IPS-11a (cell line): ENCODE data around the gene CSNK2A2.

Source experiments
- H3K4me3 ChIP-seq: one replicate; pipeline ENCODE4 v1.5.1; 2013; ENCODE audit warnings: low read depth, low read length, control low read depth

CSNK2A2 gene

DNA sequence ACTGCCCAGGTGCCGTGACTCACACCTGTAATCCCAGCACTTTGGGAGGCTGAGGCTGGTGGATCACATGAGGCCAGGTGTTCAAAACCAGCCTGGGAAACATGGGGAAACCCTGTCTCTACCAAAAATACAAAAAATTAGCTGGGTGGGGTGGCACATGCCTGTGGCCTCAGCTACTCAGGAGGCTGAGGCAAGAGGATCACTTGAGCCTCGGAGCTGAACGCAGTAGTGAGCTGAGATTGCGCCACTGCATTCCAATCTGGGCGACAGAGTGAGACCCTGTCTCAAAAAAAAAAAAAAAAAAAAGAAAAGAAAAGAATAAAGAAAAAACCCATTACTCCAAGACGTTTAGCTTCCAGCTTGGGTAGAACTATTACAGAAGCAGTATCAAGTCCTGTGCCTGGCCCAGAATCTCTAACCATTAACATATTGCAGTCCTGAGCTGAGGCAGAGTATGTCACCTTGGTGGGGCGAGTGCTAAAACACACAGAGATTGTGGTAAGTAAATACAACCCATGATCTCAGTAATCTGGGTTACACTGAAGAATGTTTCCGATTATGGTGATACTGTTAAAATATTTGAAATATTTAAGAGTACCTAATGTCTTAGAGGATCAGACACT, 45.5 kb downstream of the CSNK2A2 start:
- H3K4me3 ChIP-seq: no peak overlapping the region

DNA sequence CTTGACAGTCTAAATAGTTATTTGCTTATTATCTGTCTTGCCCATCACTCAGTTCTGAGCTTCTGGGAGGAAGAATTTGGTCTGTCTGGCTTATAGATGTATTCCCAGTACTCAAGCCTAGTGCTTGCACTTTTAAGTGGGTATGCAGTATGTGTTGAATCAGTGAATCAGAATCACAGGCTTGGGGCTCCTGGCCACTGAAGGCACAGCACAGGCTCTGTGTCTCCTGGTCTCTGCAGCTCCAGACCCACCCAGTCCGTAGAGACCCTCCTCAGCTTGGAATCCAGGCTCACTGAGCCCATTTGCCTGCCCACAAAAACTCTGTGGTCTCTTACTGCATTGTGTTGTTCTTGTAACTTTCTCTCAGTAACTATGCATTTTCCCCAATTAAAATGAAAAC, 49.4 kb downstream of the CSNK2A2 start:
- no peak overlapping the region for H3K4me3 ChIP-seq

DNA sequence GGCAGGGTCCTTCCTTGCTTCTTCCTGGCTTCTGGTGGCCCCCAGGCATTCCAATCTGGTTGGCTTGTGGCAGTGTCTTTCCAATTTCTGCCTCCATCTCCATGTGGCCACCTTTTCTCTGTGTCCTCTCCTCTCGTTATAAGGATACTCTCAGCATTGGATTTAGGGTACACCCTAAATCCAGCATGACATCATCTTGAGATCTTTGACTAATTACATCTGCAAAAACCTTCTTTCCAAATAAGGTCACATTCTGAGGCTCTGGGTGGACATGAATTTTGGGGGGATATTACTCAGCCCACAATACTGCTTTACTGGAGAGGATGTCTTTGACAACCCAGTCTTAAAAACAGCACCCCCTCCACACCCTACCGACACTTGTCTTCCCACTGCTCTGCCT, 49.8 kb downstream of the CSNK2A2 start:
- no peak overlapping the region for H3K4me3 ChIP-seq

DNA sequence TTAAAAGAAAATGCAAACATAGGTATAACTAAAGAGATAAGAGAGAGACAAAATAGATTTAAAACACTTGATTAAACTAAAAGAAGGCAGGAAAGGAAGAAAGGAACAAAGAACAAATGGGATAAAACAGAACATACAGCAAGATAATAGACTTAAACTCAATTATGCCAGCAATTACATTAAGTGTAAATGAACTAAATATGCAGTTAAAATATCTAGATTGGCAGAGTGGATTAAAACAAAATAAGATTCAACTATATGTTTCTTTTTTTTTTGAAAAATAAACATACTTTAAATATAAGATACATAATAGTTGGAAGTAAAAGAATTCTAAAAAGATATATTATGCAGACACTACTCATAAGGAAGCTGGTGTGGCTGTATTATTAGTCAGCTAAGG, 59.1 kb downstream of the CSNK2A2 start:
- H3K4me3 ChIP-seq: no peak overlapping the region

DNA sequence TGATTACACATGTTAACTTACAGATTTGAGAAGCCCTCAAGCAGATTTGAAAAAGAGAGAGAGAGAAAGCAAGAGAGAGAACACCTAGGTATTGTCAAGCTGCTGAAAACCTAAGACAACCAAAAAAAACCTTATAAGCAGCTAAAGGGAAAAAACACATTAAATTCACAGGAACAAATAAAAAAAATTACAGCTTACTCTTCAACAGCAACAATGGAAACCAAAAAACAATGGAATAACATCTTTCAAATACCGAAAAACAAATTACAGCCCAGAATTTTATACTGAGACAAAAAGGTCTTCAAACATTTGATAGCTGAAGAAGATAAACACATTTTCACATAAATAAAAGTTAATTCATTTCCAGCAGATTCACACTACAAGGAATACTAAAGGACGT, 60.3 kb downstream of the CSNK2A2 start:
- no peak overlapping the region for H3K4me3 ChIP-seq

DNA sequence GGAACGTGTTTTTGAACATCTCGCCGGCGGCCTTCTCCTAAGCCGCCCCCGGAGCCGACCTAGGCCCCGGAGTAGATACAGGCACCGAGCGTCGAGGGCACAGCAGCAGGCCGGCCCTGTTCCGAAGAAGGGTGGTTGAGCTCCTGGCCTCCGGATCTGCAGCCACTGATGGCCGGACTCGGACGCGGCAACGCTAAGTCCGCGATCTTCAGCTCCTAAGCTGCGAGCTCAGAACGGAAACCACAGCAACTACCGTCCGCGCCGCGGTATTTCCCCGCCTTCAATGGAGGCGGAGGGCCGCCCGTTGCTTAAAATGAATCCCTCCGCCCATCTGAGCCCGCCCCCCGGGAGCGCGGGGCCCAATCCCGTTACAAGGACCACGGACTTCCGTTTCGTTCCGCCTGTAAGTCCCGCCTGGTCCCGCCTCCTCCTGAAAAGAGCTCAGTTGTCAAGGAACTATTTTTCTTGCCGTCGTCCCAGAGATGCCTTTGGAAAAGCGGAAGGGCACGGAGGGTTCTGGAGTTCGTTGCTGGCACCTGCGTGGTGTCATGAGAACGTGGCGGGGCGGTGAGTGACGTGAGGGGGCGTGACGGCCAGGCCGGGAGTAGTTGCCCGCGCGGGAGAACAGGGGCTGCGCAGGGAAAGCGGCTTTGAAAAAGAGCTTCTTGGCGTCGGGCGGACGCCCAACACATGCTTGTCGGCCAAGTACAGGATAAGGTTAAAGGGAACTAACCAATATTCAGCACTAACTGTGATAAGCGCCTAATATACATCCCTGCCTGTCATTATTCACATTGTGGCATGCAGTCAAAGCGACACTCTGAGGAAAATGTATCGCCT, 68.6 kb downstream of the CSNK2A2 start, which contains the start of gene CFAP20:
CFAP20 (minus strand) TSS at position 285 of the 840 bp plus-strand sequence; CDS start at position 19, 266 bp downstream.
- peak within 1 kb of the TSS; percentile 90 for H3K4me3 ChIP-seq

DNA sequence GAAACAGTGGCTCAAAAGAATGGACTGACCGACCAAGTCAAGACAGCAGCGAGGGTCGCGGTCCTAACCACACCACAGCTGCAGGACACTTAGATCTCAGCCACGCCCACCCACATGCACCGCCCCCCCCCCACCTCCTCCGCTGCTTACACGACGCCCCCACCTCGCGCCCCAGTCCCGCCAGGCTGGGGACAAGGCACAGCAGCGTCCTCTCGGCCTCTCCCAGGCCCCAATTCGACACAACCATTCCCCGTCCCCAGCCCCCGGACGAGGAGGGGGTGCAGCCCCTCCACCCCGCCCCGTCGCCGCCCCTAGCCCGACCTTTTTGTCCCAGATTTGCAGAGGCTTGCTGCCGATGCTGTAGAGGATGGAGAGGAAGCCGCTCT, 69.2 kb downstream of the CSNK2A2 start:
- H3K4me3 ChIP-seq: peak overlapping the region; percentile 90

DNA sequence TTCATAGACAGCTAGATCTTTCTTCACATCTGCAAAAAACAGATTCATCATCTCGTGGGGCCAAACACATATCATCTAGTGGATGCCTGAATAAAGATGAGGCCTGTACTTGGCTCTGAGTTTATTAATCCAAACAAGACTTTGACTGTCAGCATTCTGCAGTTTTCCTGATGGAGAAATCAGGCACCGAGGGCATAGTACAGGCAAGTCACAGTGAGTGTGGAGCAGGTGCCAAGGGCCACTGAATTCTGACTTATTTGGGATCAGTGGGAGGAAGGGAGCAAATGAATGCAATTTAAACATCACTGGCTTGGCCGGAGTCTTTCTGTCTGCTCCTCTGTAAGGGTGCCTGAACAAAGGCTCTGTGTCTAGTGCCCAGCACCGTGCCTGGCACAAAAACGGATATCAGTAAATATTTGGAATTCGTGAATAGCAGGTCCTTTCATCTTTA, 69.7 kb downstream of the CSNK2A2 start:
- peak overlapping the region; percentile 90 for H3K4me3 ChIP-seq

DNA sequence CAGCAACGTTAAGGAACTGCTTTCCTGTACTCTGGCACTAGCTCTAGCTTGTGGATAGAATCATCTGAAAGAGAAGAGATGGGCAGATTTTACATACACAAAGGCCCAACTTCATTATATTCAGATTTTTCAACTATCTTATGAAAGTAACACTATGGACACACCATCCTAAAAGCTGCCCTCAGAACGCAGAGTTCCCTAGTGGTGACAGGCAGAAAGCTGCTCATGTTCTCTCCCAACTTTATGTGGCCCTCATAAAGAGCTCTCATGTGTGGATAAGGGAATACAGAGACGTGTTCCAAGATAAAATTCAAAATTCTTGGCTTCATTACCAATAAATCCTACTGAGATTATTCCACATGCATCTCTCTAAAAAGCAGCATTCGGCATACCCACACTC, 70.3 kb downstream of the CSNK2A2 start:
- peak overlapping the region; percentile 90 for H3K4me3 ChIP-seq

DNA sequence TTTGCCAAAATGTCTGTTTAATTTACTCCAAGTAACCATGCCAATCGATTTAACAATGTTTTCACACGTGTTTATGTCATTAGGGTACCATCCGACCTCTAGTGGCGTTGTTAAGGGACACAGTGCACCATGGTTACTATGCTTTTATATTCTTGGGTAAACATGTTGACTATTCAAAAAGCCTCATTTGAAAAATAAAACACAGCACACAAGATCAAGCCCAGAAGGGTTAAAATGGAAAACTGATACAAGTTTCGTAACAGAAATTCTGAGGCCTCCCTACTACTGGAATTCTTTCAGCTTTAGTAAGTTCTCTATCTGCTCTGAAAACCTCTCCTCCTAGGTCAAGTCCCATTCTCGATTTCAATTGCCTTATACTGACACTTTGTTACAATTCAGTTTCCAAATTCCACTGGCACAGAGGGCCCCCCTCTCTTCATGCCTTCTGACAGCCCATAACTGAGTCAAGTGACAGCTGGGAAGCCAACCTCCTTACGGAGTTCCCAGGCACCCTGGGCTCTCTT, 70.8 kb downstream of the CSNK2A2 start:
- H3K4me3 ChIP-seq: no peak overlapping the region

DNA sequence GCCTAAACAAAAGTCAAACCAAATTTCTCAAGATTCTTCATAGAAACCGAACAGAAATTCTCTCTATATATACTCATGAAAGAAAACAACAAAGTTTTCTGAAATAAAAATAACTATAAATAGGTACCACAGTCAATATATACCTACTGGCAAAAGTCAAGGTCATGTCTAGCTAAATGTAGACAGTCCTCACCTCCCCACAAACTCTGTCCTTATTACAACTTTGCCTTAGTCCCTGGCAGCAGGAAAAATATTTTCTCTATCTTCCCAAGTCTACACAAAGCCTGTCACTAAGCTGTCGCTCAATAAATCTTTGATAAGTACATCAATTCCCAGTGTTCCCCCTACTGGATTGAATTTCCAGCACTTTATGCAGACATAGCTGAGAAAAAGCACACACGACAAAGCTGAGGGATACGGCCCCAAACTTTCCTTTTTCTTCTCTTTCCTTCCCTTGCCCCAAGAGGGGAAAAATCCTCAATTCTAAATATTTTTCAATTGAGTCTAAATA, 71.4 kb downstream of the CSNK2A2 start:
- no peak overlapping the region for H3K4me3 ChIP-seq

DNA sequence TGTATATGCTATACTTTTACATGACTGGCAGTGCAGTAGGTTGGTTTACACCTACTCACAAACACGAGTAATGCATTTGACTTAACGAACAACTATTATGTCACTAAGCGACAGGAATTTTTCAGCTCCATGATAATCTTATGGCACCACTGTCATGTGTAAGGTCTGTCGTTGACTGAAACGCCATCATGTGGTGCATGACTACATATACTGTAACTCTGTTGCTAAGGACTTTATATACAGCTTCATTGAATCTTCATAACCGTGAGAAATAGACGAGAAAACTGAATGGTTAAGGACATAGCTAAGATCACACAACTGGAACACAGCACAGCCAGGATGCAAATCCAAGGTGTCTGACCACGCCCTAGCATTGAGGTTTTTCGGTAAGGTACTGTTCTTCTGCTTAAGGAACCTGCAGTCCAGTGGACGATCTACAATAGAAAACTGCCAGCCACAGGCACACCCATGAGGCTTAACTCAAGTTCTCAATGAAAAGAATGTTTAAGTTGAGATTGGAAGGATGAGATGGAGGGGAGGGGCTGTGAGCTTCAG, 72.0 kb downstream of the CSNK2A2 start:
- H3K4me3 ChIP-seq: no peak overlapping the region

DNA sequence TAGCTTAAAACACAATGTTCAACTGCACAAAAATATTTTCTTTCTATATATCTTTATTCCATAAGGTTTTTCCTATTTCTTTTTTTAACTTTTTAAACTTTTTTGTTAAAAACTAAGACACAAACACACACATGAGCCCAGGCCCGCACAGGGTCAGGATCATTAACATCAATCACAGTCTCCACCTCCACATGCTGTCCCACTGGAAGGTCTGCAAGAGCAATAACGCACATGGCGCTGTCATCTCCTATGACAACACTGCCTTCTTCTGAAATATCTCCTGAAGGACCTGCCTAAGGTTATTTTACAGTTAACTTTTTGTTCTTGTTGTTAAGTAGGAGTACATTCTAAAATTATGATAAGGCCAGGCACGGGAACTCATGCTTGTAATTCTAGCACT, 72.9 kb downstream of the CSNK2A2 start:
- H3K4me3 ChIP-seq: no peak overlapping the region

DNA sequence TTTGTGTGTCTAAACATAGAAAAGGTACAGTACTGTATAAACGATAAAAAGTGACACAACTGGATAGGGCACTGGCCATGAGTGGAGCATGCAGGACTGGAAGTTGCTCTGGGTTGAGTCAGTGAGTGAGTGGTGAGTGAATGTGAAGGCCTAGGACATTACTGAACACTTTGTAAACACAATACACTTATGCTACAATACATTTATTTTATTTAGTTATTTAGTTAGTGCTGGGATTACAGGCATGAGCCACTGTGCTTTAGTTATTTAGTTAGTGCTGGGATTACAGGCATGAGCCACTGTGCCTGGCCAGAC, 73.3 kb downstream of the CSNK2A2 start:
- H3K4me3 ChIP-seq: no peak overlapping the region

DNA sequence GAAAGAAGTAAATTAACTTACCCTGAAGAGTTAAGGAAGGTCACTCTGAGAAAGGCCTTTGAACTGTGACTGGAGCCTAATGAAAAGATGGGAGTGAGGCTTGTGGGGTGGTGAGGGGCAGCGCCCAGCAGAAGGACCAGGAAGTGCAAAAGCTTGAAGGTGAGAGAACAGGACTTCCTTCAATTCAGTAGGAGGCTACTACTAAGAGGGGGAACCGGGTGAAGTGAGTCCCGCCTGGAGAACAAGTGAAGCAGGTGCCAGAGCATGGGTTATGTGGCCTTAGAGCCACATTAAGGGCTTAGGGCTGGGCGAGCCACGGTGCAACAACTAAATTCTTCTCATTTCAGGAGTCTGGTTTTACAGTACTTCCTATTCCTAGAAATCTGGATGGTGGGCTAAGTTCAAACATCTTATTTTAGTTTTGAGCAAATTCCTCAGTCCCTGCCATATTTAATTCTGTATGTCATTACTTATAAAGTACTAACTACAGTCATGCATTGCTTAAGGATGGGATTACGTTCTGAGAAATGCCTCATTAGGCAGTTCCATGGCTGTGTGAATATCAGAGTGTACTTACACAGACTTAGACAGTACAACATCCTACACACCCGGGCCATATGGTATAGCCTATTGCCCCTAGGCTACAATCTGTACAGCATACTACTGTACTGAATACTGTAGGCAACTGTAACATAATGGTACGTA, 73.9 kb downstream of the CSNK2A2 start:
- no peak overlapping the region for H3K4me3 ChIP-seq

DNA sequence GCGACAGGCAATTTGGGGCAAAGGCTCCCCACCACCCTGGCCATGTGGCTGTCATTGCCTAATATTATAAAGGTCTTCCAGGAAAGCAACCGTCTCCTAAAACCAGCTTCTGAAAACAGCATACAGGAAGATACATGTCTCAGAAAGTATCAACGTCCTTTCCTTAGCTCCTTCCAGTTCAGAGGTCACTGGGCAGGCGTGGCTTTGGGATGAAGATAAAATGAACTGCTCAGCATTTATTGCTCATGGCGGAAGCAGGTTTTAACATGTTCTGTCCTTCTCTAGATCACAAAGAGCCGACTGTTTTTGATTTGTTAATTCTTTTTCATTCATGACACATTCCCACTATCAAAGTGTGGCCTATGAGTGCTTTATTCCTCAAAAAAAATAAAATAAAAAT, 76.8 kb downstream of the CSNK2A2 start:
- no peak overlapping the region for H3K4me3 ChIP-seq

DNA sequence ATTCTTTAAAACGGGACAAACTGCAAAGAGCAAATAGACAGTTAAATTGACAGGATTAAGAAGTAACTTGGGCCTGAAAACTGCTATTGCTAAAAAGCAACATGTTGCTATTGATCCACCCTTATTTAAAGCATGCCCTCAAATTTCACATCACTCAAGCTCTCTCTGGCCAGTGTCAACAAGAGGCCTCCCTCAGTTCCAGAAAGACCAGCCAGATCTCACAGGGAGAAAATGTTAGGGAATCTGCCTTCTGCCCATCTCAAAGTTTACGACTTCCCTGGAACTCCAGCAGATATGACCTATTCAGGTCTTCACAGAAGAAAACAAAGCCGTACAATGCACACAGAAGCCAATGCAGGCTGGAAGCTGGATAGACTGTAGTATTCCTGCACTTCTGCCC, 77.7 kb downstream of the CSNK2A2 start:
- H3K4me3 ChIP-seq: no peak overlapping the region

DNA sequence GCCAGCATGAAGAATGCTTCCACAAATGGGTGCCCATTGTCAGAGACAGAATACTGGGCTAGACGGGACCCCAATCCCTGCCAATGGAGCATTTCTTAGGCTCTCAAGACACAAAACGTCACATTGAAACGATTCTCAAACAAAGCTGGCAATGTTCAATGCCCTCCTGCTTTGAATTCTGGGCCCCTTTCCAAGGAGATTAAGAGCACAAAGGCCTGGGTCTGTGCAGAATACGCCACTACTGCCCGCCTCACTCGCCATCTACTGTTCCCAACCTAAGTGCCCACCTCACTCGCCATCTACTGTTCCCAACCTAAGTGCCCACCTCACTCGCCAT, 78.4 kb downstream of the CSNK2A2 start:
- no peak overlapping the region for H3K4me3 ChIP-seq

DNA sequence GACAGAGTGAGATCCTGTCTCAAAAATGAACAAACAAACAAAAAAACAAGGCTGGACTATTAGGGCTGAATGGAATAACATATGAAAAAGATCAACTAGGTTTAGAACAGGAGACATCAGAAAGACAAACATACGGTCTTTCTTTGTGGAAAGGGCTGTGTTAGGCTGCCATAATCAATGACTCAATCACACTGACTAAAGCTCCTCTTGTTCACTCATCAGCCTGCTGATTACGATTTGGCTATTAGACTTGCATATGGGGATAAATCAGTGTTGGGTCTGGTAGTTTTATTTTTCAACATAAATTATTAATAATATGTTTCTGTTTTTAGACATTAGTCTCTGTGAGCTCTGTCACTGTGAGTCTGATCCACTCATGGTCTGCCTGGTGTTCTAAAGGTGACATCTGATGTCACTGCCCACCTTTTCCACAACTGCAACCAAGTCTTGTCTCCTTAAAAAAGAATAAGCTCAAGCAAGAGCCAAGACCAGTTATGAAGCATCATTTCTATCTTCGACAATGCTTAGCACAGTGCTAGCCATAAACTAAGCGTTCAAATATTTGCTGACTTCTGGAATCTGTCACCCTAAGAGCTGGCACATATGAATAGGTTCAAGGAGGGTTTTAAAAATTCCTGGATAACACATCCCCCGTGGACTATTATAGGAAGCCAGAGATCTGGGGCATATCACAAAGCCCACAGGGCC, 79.0 kb downstream of the CSNK2A2 start:
- no peak overlapping the region for H3K4me3 ChIP-seq

DNA sequence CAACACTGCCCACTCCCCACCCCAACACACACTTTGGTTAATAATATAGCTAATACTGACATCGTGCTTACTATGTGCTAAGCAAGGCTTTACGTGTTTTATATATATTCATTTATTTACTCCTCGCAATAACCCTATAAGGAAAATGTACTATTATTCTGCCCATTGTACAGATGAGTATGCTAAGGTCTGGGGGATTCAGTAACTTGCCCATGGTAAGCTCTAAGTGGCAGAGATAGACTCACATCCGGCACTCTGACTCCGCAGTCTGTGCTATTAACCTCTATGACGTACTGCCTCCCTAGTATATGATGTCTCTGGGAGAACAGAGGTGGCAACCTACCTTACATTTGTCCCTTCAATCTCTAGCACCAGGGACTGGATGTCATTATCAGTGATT, 81.4 kb downstream of the CSNK2A2 start:
- no peak overlapping the region for H3K4me3 ChIP-seq

DNA sequence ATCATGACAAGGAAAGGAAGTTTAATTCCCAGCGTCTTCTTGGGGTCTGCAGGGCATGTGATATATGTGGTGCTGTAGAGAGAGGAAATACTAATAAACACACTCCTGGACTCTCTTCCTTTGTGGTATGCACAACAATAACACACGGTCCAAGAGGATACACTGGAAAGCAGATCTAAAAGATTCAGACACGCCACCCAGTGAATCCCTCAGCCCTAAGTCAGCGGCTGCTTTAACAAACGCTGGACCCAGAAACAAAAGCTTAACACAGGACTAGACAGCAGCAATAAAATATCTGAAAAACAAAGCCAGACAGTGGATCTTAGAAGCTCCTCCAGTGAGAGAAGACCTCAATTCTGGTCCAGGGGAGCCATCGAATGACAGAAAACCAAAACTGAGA, 81.8 kb downstream of the CSNK2A2 start:
- H3K4me3 ChIP-seq: no peak overlapping the region
